ENCODE measurements around the gene MAP1LC3B.

DNA sequence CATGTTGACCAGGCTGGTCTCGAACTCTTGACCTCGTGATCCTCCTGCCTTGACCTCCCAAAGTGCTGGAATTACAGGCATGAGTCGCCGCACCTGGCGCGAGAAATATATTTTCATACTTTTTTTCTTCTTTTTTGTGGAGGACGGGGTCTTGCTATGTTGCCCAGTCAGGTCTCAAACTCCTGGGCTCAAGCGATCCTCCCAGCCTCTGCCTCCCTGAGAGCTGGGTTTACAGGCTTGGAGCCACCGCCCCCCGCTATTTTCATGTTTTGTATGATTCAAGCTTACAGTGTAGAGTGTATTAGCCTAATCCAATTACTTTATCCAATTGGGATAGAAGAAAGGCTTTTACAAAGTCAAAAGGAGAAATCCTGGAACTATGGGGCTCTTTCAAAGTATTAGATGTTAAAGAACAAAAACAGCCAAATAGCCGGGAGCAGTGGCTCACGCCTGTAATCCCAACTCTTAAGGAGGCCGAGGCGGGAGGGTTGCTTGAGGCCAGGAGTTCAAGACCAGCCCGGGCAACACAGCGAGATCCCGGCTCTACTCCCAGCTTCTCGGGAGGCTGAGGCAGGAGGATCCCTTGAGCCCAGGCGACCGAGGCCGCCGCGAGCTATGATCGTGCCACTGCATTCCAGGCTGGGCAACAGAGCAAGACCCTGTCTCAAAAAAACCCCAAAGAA, 1.4 kb upstream of the MAP1LC3B start:
- TF ChIP-seq POLR2A (IDR thresholded peaks at IDR 0.05; ENCODE audit: low read length) (no peak), RFX5 (IDR thresholded peaks at IDR 0.05) (no peak), KDM5A (IDR thresholded peaks at IDR 0.05) (no peak), JUN (IDR thresholded peaks at IDR 0.05) (no peak), RCOR1 (IDR thresholded peaks at IDR 0.05; ENCODE audit: low read depth, low read length) (no peak), TP53 (CRISPR knock-in tag; IDR thresholded peaks at IDR 0.05) (no peak), HDAC2 (IDR thresholded peaks at IDR 0.05) (no peak), CHD2 (IDR thresholded peaks at IDR 0.05; ENCODE audit: low read length, partially characterized antibody) (no peak), MAX (IDR thresholded peaks at IDR 0.05) (no peak)
- TF ChIP-seq, protein P1, sequence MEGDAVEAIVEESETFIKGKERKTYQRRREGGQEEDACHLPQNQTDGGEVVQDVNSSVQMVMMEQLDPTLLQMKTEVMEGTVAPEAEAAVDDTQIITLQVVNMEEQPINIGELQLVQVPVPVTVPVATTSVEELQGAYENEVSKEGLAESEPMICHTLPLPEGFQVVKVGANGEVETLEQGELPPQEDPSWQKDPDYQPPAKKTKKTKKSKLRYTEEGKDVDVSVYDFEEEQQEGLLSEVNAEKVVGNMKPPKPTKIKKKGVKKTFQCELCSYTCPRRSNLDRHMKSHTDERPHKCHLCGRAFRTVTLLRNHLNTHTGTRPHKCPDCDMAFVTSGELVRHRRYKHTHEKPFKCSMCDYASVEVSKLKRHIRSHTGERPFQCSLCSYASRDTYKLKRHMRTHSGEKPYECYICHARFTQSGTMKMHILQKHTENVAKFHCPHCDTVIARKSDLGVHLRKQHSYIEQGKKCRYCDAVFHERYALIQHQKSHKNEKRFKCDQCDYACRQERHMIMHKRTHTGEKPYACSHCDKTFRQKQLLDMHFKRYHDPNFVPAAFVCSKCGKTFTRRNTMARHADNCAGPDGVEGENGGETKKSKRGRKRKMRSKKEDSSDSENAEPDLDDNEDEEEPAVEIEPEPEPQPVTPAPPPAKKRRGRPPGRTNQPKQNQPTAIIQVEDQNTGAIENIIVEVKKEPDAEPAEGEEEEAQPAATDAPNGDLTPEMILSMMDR (IDR thresholded peaks at IDR 0.05): no peak
- TF ChIP-seq, protein P2, sequence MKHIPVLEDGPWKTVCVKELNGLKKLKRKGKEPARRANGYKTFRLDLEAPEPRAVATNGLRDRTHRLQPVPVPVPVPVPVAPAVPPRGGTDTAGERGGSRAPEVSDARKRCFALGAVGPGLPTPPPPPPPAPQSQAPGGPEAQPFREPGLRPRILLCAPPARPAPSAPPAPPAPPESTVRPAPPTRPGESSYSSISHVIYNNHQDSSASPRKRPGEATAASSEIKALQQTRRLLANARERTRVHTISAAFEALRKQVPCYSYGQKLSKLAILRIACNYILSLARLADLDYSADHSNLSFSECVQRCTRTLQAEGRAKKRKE (CRISPR knock-in tag; IDR thresholded peaks at IDR 0.05; ENCODE audit: low read depth): no peak
- TF ChIP-seq, protein P3, sequence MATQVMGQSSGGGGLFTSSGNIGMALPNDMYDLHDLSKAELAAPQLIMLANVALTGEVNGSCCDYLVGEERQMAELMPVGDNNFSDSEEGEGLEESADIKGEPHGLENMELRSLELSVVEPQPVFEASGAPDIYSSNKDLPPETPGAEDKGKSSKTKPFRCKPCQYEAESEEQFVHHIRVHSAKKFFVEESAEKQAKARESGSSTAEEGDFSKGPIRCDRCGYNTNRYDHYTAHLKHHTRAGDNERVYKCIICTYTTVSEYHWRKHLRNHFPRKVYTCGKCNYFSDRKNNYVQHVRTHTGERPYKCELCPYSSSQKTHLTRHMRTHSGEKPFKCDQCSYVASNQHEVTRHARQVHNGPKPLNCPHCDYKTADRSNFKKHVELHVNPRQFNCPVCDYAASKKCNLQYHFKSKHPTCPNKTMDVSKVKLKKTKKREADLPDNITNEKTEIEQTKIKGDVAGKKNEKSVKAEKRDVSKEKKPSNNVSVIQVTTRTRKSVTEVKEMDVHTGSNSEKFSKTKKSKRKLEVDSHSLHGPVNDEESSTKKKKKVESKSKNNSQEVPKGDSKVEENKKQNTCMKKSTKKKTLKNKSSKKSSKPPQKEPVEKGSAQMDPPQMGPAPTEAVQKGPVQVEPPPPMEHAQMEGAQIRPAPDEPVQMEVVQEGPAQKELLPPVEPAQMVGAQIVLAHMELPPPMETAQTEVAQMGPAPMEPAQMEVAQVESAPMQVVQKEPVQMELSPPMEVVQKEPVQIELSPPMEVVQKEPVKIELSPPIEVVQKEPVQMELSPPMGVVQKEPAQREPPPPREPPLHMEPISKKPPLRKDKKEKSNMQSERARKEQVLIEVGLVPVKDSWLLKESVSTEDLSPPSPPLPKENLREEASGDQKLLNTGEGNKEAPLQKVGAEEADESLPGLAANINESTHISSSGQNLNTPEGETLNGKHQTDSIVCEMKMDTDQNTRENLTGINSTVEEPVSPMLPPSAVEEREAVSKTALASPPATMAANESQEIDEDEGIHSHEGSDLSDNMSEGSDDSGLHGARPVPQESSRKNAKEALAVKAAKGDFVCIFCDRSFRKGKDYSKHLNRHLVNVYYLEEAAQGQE (IDR thresholded peaks at IDR 0.05): no peak

Measured in A549 (cell line).